Stomach (tissue), 9 donors: ENCODE data around the gene EME1. TPM values are rescaled to one million over a fixed set of nuclear protein-coding genes. Genes with fewer than 3 reads are reported as not detected.

Experiments
- DNase-seq, 2 donors: peaks; one replicate each; pipeline versions ENCODE4 v3.0.0 to v3.0.0-alpha.2; 2013 to 2019
- H3K27ac ChIP-seq, 5 donors: fragments of 200-600 bp in 4 of 5; sonication (generic) in 4 of 5; one replicate each; pipeline ENCODE4 v1.5.1; 2013 to 2019; ENCODE audit warnings: mild to moderate bottlenecking in 1 of 5, moderate library complexity in 1 of 5
- H3K27me3 ChIP-seq, 3 donors: fragments of 200-600 bp; sonication (generic); one replicate each; pipeline ENCODE4 v1.5.1; 2017 to 2019; ENCODE audit warnings: mixed run types in 1 of 3
- H3K36me3 ChIP-seq, 4 donors: fragments of 200-600 bp; sonication (generic); 1 replicate in 3 of 4; 2 replicates in 1 of 4; pipeline ENCODE4 v1.5.1; 2016 to 2019
- H3K4me1 ChIP-seq, 4 donors: fragments of 200-600 bp; sonication (generic); one replicate each; pipeline ENCODE4 v1.5.1; 2016 to 2019
- H3K4me3 ChIP-seq, 4 donors: fragments of 200-600 bp; sonication (generic) in 3 of 4; one replicate each; pipeline ENCODE4 v1.5.1; 2016 to 2019; ENCODE audit warnings: mild to moderate bottlenecking in 1 of 4
- H3K9me3 ChIP-seq, 4 donors: fragments of 200-600 bp; sonication (generic); one replicate each; pipeline ENCODE4 v1.5.1; 2016 to 2019
- EP300 ChIP-seq: sonication (generic); formaldehyde crosslinking; IDR thresholded peaks from one replicate; pipeline ENCODE4 v1.6.1; 2017; ENCODE audit warnings: antibody characterized with exemption
- POLR2A ChIP-seq, 4 donors: fragments of 450-650 bp; IDR thresholded peaks; one replicate each; pipeline ENCODE4 v1.6.1; 2016; ENCODE audit warnings: antibody characterized with exemption in 4 of 4, control low read depth in 2 of 4, mild to moderate bottlenecking in 1 of 4, moderate library complexity in 1 of 4
- POLR2AphosphoS5 ChIP-seq, 3 donors: sonication (generic); formaldehyde crosslinking; IDR thresholded peaks; one replicate each; pipeline ENCODE4 v1.6.1; 2016; ENCODE audit warnings: antibody characterized with exemption in 3 of 3
- WGBS, 5 donors: extraction: QIAGEN DNeasy Blood & Tissue Kit in 3 of 5; methylation state at CpG; one replicate each; pipeline versions ENCODE4 v1.1.5 to v1.1.7; 2013 to 2018; 5-methylcytosine and 5-hydroxymethylcytosine counted together
- intact Hi-C: fragments of 100-400 bp; cut with DNase I; formaldehyde crosslinking; loops from one replicate; pipeline ENCODE4 v1.15.1; 2023; ENCODE audit warnings: low total_unique reads
- polyA plus RNA-seq, 3 donors: library from polyadenylated mRNA; stranded (reverse); fragments of 200-250 nt; gene quantifications; one replicate each; pipeline ENCODE4 v1.2.3, GENCODE V29; 2013
- total RNA-seq, 5 donors: library from RNA; depleted of rRNA; stranded (reverse); fragments of >200 nt; gene quantifications; one replicate each; pipeline versions ENCODE4 v1.1.0 to v1.2.3, GENCODE V29; 2014 to 2016
- TF ChIP-seq, protein P1 (sequence below), 7 experiments: fragments of 450-650 bp in 4 of 7; fragments of 200-600 bp in 3 of 7; sonication (generic) in 3 of 7; IDR thresholded peaks; one replicate each; pipeline ENCODE4 v1.5.1; 2016 to 2019; ENCODE audit warnings: antibody characterized with exemption in 7 of 7, control low read depth in 2 of 7, mild to moderate bottlenecking in 1 of 7
- donor health status: healthy with polysubstance abuse.
- donor health status: Bipolar disorder and iron deficiency.
- donor health status: healthy.

EME1 gene
- total and polyA plus RNA-seq, 8 donors: 0.87 to 15.8 (median 2.6) TPM; not detected in 2

DNA sequence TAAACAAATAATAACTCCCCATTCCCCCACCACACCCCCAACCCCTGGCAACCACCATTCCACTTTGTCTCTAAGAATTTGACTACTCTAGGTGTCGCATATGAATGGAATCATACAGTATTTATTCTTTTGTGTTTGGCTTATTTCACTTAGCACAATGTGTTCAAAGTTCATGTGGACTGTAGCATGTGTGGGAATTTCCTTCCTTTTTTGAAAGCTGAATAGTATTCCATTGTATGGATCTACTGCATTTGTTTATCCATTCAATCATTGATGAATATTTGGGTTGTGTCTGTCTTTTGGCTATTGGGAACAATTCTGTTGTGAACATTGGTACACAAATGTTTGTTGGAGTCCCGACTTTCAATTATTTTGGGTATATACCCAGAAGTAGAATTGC lies 49.7 kb downstream of the EME1 start:
- H3K27me3 ChIP-seq: no peaks in the 10 kb centered on the region
- WGBS, 5 donors: 73 to 87% (median 78%) methylated on average over 2 of the region's 2 CpGs
- peaks cover 34 to 64% (median 40%) of the 10 kb centered on the region in 4 donors for H3K4me1 ChIP-seq
- no peak for DNase-seq
- H3K36me3 ChIP-seq: no peaks in the 10 kb centered on the region
- no peaks in the 10 kb centered on the region for H3K9me3 ChIP-seq
- H3K4me3 ChIP-seq: no peak overlapping the region
- no peak for TF ChIP-seq EP300
- intact Hi-C loops: no loop called here
- peak overlapping the region in 3 of 5 donors; percentile 32 to 85 (median 79) for H3K27ac ChIP-seq

DNA sequence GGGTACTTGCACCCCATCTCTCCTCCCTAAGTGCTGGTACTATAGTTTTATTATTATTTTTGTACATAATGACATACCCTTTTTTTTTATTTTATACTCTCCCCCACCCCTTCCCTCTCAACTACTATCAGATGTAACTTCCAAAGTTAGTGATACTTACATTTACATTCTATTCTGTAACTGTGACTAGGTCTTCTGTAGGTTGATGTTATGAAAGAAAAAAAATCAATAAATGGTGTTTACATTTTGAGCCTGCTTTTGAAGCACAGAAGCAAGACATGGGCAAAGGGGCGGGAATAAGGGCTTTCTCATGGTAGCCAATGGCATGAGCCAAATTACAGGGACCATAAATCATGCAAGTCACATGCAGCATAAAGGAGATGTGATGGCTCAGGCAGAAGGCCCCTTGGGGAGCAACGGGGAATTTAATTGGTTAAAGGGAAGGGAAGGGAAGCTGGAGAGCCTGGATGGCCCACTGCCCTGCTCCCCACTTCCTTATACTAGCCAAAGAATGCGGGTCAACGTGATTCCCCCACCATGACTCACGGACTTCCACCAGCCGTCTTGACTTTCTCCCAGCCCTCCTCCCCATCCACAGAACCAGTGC lies 50.6 kb downstream of the EME1 start:
- Histone ChIP-seq H3K4me1 (peaks cover 40 to 73% (median 49%) of the 10 kb centered on the region in 4 donors), H3K27me3 (no peaks in the 10 kb centered on the region), H3K36me3 (no peaks in the 10 kb centered on the region), H3K27ac (peak overlapping the region in 2 of 5 donors; percentile 14 to 83), H3K4me3 (no peak overlapping the region), H3K9me3 (no peaks in the 10 kb centered on the region)
- TF ChIP-seq, protein P1, sequence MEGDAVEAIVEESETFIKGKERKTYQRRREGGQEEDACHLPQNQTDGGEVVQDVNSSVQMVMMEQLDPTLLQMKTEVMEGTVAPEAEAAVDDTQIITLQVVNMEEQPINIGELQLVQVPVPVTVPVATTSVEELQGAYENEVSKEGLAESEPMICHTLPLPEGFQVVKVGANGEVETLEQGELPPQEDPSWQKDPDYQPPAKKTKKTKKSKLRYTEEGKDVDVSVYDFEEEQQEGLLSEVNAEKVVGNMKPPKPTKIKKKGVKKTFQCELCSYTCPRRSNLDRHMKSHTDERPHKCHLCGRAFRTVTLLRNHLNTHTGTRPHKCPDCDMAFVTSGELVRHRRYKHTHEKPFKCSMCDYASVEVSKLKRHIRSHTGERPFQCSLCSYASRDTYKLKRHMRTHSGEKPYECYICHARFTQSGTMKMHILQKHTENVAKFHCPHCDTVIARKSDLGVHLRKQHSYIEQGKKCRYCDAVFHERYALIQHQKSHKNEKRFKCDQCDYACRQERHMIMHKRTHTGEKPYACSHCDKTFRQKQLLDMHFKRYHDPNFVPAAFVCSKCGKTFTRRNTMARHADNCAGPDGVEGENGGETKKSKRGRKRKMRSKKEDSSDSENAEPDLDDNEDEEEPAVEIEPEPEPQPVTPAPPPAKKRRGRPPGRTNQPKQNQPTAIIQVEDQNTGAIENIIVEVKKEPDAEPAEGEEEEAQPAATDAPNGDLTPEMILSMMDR (IDR thresholded peaks at IDR 0.05): no peak
- TF ChIP-seq POLR2AphosphoS5 (IDR thresholded peaks at IDR 0.05) (no peak), POLR2A (IDR thresholded peaks at IDR 0.05) (no peak), EP300 (no peak)
- 37 to 56% (median 50%) methylated on average over 6 of the region's 6 CpGs for WGBS, 5 donors
- peak in 1 of 2 donors; percentile 78 for DNase-seq
- intact Hi-C loops: no loop called here

DNA sequence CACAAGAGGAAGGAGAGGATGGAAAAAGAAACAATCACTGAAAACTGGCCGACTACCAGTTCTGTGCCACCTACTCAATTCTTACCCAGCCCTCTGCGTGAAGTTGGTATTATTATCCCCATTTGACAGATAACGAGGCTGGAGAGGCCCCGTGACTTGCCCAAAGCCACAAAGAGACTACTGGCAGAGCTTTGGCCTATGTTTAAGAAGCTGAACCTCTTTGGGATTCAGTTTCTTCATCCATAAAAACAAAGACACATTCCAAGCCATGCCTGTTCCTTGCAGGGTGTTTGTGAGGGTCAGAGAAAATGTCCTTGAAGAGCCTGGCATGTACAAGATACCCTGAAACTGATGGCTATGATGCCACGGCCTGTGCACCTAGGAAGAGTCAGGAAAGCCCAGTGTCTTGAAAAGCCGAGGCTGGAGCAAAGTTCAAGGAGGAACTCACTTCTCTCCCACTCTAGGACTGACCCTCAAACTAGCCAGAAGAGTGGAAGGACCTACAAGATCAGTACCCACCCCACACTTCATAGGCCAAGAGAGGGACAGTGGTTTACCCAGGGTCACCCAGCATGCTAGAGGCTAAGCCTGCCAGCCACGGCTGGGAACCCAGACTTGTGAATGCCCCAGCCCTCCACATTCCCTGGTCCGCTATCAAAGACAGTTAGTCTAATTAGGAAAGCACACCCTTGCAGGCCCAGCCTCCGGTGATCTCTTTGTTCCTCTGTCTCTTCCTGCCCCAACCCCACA lies 51.4 kb downstream of the EME1 start:
- H3K36me3 ChIP-seq: no peaks in the 10 kb centered on the region
- WGBS, 5 donors: 74 to 84% (median 81%) methylated on average over 8 to 9 of the region's 9 CpGs
- H3K9me3 ChIP-seq: no peaks in the 10 kb centered on the region
- no peak overlapping the region for H3K4me3 ChIP-seq
- H3K27me3 ChIP-seq: no peaks in the 10 kb centered on the region
- peaks cover 40 to 81% (median 57%) of the 10 kb centered on the region in 4 donors for H3K4me1 ChIP-seq
- intact Hi-C loops: no loop called here
- no peak for TF ChIP-seq POLR2AphosphoS5 (IDR thresholded peaks at IDR 0.05)
- TF ChIP-seq POLR2A (IDR thresholded peaks at IDR 0.05): no peak
- TF ChIP-seq, protein P1 (IDR thresholded peaks at IDR 0.05): no peak
- TF ChIP-seq EP300: no peak
- DNase-seq: no peak
- peak overlapping the region in 4 of 5 donors; percentile 14 to 89 (median 86) for H3K27ac ChIP-seq

DNA sequence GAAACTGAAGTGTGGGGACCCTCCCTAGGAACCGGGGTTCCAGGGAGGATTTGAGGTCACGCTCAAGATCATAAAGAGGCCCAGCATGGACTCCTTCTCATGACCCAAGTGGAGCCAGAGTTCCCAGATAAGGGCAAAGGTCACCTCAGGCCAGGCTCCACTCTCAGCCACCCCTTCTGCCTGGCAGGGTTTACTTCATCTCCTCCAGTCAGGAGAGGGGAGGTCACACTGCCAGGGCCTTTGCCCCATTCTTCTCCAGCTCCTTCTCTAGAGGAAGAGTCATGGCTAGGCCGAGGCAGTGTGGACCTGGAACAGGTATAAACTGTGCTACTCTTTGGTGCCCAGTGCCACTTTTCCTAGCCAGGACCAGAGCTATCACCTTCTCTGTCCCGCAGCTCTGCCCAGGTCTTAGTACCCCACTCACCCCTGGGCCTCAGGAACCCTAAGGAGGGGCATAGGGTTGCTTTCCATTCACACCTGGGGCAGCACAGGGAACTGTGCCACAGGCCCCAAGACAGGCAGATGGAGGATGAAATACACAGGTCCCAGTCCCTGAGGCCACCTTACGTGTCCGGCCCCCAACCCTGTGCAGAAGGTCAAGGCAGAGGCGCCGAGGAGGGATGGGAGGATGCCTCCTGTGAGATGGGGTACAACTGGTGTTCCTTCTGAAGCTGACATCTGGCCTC lies 52.1 kb downstream of the EME1 start:
- whole genome bisulfite sequencing, 5 donors: 84 to 93% (median 88%) methylated on average over 3 to 8 of the region's 8 CpGs
- peaks cover 40 to 87% (median 62%) of the 10 kb centered on the region in 4 donors for H3K4me1 ChIP-seq
- intact Hi-C loops: no loop called here
- H3K27me3 ChIP-seq: no peaks in the 10 kb centered on the region
- peak overlapping the region; percentile 43 to 89 (median 84) for H3K27ac ChIP-seq
- no peaks in the 10 kb centered on the region for H3K36me3 ChIP-seq
- no peak for DNase-seq
- TF ChIP-seq, protein P1 (IDR thresholded peaks at IDR 0.05): no peak
- TF ChIP-seq POLR2A (IDR thresholded peaks at IDR 0.05) (no peak), EP300 (no peak), POLR2AphosphoS5 (IDR thresholded peaks at IDR 0.05) (no peak)
- H3K9me3 ChIP-seq: no peaks in the 10 kb centered on the region
- H3K4me3 ChIP-seq: peak overlapping the region; percentile 73 to 87 (median 80)
